ENCODE measurements around the gene PRX. TPM values are rescaled to one million over a fixed set of nuclear protein-coding genes. Genes with fewer than 3 reads are reported as not detected.
A peak's percentile ranks its signal among the peaks of the same experiment; 100 is the strongest.

The PRX gene
- total and polyA plus RNA-seq, 2 of the 13 experiments (the other 11 are each of a cell fraction or from before 2014, with no cell fraction given), result 0.66 TPM

DNA sequence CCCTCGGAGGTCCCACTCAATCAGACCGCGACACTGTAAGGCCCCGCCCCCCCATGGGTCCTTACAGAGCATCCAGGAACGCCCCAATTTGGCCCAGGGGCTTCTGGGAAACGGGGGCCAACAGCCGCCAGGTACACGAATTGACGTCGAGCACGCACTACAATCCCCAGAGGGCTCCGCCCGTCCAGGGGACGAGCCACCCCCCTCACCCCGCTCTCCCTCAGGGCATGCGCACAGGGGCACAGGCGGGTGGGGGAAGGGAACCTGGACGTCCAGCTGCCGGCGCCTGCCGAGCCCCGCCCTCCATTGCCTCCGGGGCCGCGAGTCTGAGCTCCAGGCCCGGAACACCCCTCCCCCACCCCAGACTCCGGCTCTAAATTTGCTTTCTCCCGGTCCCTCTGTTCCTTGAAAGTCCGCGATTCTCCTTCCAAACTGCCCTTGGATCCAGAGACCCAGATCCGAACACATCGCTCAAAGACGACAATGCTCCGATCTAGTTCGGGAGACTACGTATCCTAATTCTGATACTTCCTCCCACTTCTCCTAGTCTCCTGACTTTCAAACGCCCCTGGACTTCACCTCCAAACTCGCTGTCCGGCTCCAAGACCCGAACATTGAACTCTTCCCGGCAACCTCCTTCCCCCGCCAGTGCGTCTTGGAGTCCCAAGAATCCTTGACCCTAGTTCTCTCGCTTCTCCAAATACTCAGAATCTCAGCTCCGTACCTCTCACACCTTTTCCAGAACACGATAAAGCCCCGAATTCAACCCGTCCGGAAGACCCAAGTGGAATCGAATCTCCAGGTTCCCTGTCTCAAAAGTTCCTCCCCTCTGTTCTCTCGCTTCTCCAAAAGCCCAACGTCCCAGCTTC lies 30.2 kb upstream of the PRX start (continued):
- TF ChIP-seq, protein P1, sequence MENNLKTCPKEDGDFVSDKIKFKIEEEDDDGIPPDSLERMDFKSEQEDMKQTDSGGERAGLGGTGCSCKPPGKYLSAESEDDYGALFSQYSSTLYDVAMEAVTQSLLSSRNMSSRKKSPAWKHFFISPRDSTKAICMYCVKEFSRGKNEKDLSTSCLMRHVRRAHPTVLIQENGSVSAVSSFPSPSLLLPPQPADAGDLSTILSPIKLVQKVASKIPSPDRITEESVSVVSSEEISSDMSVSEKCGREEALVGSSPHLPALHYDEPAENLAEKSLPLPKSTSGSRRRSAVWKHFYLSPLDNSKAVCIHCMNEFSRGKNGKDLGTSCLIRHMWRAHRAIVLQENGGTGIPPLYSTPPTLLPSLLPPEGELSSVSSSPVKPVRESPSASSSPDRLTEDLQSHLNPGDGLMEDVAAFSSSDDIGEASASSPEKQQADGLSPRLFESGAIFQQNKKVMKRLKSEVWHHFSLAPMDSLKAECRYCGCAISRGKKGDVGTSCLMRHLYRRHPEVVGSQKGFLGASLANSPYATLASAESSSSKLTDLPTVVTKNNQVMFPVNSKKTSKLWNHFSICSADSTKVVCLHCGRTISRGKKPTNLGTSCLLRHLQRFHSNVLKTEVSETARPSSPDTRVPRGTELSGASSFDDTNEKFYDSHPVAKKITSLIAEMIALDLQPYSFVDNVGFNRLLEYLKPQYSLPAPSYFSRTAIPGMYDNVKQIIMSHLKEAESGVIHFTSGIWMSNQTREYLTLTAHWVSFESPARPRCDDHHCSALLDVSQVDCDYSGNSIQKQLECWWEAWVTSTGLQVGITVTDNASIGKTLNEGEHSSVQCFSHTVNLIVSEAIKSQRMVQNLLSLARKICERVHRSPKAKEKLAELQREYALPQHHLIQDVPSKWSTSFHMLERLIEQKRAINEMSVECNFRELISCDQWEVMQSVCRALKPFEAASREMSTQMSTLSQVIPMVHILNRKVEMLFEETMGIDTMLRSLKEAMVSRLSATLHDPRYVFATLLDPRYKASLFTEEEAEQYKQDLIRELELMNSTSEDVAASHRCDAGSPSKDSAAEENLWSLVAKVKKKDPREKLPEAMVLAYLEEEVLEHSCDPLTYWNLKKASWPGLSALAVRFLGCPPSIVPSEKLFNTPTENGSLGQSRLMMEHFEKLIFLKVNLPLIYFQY (CRISPR knock-in tag; IDR thresholded peaks at IDR 0.05; ENCODE audit: borderline replicate concordance), result peak; percentile 67
- TF ChIP-seq PAF1 (CRISPR knock-in tag; IDR thresholded peaks at IDR 0.05) (no peak), ZFP36L2 (CRISPR knock-in tag; IDR thresholded peaks at IDR 0.05) (no peak), NKX3-1 (CRISPR knock-in tag; IDR thresholded peaks at IDR 0.05) (no peak; the same call in 1 of the 2 replicates), ZNF7 (CRISPR knock-in tag; IDR thresholded peaks at IDR 0.05) (no peak), ZNF337 (CRISPR knock-in tag; IDR thresholded peaks at IDR 0.05; ENCODE audit: borderline replicate concordance, low read depth) (no peak), FOXK2 (IDR thresholded peaks at IDR 0.05) (no peak), SPEN (CRISPR knock-in tag; IDR thresholded peaks at IDR 0.05; ENCODE audit: low read depth) (0 out of 2 replicates have a peak, but pooled peaks have one; percentile 51), ZNF761 (CRISPR knock-in tag; conservative IDR thresholded peaks at IDR 0.05) (no peak), GLI4 (CRISPR knock-in tag; IDR thresholded peaks at IDR 0.05; ENCODE audit: borderline replicate concordance) (no peak), MED1 (CRISPR knock-in tag; IDR thresholded peaks at IDR 0.05) (peak; percentile 45), TCF12 (IDR thresholded peaks at IDR 0.05) (no peak), TCF12 (CRISPR knock-in tag; IDR thresholded peaks at IDR 0.05) (no peak), TOE1 (CRISPR knock-in tag; IDR thresholded peaks at IDR 0.05) (no peak)
- TF ChIP-seq, protein P2, sequence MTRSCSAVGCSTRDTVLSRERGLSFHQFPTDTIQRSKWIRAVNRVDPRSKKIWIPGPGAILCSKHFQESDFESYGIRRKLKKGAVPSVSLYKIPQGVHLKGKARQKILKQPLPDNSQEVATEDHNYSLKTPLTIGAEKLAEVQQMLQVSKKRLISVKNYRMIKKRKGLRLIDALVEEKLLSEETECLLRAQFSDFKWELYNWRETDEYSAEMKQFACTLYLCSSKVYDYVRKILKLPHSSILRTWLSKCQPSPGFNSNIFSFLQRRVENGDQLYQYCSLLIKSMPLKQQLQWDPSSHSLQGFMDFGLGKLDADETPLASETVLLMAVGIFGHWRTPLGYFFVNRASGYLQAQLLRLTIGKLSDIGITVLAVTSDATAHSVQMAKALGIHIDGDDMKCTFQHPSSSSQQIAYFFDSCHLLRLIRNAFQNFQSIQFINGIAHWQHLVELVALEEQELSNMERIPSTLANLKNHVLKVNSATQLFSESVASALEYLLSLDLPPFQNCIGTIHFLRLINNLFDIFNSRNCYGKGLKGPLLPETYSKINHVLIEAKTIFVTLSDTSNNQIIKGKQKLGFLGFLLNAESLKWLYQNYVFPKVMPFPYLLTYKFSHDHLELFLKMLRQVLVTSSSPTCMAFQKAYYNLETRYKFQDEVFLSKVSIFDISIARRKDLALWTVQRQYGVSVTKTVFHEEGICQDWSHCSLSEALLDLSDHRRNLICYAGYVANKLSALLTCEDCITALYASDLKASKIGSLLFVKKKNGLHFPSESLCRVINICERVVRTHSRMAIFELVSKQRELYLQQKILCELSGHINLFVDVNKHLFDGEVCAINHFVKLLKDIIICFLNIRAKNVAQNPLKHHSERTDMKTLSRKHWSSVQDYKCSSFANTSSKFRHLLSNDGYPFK (CRISPR knock-in tag; IDR thresholded peaks at IDR 0.05; ENCODE audit: borderline replicate concordance), result peak; percentile 44; the same call in 1 of the 2 replicates
- TF ChIP-seq, protein P3, sequence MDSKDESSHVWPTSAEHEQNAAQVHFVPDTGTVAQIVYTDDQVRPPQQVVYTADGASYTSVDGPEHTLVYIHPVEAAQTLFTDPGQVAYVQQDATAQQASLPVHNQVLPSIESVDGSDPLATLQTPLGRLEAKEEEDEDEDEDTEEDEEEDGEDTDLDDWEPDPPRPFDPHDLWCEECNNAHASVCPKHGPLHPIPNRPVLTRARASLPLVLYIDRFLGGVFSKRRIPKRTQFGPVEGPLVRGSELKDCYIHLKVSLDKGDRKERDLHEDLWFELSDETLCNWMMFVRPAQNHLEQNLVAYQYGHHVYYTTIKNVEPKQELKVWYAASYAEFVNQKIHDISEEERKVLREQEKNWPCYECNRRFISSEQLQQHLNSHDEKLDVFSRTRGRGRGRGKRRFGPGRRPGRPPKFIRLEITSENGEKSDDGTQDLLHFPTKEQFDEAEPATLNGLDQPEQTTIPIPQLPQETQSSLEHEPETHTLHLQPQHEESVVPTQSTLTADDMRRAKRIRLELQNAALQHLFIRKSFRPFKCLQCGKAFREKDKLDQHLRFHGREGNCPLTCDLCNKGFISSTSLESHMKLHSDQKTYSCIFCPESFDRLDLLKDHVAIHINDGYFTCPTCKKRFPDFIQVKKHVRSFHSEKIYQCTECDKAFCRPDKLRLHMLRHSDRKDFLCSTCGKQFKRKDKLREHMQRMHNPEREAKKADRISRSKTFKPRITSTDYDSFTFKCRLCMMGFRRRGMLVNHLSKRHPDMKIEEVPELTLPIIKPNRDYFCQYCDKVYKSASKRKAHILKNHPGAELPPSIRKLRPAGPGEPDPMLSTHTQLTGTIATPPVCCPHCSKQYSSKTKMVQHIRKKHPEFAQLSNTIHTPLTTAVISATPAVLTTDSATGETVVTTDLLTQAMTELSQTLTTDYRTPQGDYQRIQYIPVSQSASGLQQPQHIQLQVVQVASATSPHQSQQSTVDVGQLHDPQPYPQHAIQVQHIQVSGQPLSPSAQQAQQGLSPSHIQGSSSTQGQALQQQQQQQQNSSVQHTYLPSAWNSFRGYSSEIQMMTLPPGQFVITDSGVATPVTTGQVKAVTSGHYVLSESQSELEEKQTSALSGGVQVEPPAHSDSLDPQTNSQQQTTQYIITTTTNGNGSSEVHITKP (CRISPR knock-in tag; IDR thresholded peaks at IDR 0.05; ENCODE audit: low read depth), result peak; percentile 51; the same call in 1 of the 2 replicates
- TF ChIP-seq, protein P4, sequence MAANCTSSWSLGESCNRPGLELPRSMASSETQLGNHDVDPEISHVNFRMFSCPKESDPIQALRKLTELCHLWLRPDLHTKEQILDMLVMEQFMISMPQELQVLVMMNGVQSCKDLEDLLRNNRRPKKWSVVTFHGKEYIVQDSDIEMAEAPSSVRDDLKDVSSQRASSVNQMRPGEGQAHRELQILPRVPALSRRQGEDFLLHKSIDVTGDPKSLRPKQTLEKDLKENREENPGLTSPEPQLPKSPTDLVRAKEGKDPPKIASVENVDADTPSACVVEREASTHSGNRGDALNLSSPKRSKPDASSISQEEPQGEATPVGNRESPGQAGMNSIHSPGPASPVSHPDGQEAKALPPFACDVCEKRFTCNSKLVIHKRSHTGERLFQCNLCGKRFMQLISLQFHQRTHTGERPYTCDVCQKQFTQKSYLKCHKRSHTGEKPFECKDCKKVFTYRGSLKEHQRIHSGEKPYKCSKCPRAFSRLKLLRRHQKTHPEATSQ (CRISPR knock-in tag; IDR thresholded peaks at IDR 0.05; ENCODE audit: borderline replicate concordance), result no peak

All from HepG2 (cell line).